ENCODE measurements around the gene JPT2. TPM values are rescaled to one million over a fixed set of nuclear protein-coding genes. Genes with fewer than 3 reads are reported as not detected.

Gene JPT2
- total RNA-seq, 1 donor from 2014 or later = 30.6 TPM

GRCh38 chr16:1669698-1670097 is 8.4 kb upstream of the JPT2 start:
- intact Hi-C loops (cut with DNase I) = no loop called here
- no peak for ATAC-seq (ENCODE audit: poor library complexity)
- DNase-seq = no peak

DNA sequence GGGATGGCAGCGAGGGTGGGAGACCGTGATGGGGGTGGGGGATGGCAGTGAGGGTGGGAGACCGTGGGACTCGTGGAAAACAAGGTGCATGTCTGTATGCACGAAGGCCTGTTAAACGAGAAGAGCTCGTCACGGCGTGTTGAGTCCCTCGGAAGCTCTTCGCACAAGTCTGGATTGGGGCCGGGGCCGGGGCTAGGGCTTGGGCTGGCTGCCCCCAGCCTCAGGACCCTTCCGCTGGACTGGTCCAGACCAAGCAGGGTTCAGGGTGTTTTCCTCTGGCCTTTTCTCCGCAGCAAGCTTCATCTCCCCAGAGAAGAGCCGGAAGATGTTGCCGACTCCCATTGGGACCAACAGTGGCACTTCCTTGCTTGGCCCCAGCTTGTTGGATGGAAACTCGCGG is 7.7 kb upstream of the JPT2 start:
- intact Hi-C loops (cut with DNase I) = no loop called here
- DNase-seq = peak; percentile 3
- no peak for ATAC-seq (ENCODE audit: poor library complexity)

DNA sequence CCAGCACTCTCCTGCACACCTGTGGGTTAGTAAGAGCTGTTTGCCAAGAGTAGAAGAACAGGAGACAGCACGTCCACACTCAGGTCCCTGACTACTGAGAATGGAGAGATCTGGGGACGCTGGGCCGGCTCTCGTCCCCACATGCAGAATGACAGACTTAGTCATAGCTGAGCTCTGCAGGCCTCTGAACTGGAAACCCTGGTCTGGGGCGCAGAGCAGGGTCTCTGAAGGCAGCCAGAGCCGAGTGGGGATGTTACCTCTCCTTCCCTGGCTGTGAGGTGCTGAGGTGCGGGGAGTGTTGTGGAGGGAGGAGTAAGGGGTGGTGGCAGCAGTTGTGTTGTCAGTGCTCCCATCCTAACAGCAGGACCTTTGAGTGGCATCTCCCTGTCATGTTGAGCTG is 7.2 kb upstream of the JPT2 start:
- intact Hi-C loops (cut with DNase I) = no loop called here
- DNase-seq (peak; percentile 33), ATAC-seq (ENCODE audit: poor library complexity) (no peak)

DNA sequence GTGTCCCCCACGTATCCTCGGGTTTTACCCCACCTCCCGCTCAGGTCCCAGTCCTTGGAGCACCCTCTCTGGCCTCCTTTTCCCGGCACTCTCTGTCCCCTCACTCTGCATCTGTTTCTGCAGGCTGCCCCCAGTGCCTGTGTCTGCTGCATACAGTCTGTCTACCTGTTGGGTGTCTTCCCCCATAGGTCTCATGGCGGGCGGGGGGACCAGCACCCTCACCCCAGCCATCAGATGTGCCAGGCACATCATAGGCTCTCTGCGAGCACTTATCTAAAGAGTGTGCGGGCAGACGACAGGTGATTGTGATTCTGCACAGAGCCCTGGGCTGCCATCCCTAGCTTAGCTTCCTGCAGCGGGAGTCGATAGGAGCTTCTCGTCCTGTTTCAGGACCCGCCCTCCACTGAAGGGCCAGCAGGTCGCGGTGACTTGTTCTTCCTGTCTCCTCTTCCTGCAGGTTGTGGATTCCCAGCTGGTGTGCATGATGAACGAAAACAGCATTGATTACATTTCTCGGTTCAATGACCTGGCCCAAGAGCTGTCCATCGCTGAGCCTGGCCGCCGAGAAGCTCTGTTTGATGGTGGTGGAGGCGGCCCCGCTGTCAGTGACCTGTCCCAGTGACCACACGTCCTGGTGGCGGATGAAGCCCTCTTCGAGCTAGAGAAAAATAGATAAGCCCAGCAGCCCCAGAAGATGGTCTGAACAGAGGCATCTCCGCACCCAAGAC is 4.5 kb upstream of the JPT2 start:
- no peak for ATAC-seq (ENCODE audit: poor library complexity)
- peak; percentile 16 for DNase-seq
- intact Hi-C loops (cut with DNase I) = no loop called here

DNA sequence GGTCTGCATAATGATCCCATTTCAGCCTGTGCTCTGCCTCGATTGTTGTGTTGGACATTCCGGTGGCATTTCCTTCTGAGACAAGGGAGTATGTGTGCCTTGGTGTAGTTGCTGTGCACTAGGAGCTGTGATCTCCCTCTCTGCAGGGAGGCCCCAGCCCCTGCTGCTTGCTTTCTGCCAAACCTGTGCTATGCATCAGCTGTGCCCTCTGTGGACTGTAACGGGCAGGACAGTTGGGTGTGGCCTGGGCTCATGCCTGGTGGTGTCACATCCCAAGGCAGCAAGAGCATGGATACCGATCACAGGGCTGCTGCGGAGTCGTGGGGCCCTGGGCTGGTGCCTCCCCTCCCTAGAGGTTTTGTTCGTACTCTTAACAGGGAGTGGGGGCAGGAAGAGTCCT is 3.8 kb upstream of the JPT2 start:
- DNase-seq (peak; percentile 20), ATAC-seq (ENCODE audit: poor library complexity) (no peak)
- intact Hi-C loops (cut with DNase I) = no loop called here

DNA sequence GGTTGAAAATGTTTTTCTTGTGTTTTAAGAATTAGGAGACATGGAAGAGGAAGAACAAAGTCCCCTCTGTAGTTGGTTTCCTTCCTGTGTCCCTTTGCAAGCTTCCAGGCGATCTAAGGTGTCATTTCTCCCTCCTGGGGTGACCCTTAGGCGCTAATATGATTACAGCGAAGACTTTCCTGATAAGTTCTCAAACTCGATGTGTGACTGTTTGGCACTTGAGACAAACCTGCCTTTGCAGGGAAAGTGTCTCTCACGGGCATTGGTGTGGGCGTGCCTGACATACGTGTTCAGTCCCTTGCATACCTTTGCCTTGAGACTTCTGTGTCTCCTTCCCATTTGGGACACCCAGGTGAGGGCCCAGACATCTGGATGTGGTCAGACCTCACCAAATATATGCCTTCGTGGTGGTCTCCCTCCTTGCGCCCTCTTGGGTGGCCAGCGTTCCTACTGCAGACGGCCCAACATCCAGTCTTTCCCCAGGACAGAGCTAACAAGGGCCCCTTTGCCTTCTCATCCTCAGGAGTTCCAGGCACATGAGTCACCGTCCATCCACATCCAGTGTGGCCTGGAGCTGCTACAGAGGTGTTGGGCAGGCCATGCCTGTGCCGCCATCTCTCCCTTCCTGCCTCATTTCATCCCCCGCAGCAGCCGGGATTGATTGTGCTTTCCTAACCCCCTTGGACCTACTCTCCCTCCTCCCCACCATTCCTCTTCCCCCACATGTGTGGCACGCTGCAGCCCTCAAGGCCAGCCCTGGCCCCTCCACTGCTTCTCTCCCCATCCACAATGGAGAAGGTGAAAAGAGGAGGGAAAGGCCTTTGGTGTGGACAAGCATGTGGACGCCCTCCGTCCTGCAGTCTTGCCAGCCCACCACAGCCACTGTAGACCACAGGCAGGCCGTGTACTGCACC is 3.1 kb upstream of the JPT2 start:
- intact Hi-C loops (cut with DNase I) = no loop called here
- DNase-seq (peak; percentile 11), ATAC-seq (ENCODE audit: poor library complexity) (no peak)

- intact Hi-C loops (cut with DNase I) = no loop called here
- DNase-seq (no peak), ATAC-seq (ENCODE audit: poor library complexity) (no peak)
Observed at GRCh38 chr16:1676661-1677060, 1.4 kb upstream of the JPT2 start.

DNA sequence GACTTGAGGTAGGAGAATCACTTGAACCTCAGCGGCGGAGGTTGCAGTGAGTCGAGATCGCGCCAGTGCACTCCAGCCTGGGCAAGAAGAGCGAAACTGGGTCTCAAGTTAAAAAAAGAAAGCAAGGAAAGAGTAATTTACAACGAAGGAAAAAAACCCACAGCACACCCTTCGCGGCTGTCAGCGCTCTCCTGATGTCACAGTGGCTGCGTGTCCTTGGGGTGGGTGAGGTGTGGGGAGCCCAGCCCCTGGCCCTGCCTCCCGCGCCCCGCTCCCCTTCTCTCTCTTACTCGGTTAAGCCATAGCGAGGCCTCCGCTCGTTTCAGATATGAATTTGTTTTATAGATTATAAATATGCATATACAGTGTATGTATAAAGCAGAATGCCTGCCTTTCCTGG is 740 bp upstream of the JPT2 start:
- no peak for ATAC-seq (ENCODE audit: poor library complexity)
- intact Hi-C loops (cut with DNase I) = no loop called here
- no peak for DNase-seq

DNA sequence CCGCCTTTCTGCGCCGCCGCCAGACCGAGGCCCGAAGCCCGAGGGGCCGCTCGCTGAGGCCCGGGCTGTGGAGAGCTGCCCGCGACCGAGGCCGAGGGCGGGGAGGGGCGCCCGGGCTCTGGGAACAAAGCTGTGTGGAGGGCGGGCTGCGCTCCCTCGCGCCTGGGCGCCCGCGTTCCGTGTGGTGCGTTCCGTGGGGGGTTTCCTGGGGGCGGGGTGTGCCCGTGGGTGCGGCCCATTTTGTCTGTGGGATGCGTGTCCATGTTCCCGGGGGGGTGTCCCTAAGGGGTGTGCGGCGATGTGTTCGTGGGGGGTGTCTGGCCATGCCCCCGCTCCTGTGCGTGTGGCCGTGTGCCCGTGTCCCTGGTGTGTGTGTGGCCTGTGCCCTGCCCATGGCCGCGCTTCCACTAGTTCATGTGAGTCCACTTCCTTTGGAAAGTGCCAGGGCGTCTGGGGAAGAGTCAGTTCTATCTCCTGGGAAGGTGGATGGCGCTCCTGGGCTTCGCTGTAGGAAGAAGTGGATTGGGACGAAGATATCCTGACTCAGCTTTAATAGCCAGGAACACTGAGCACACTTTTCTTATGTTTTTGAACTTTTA is 520 bp downstream of the JPT2 start:
- peak; percentile 58 for DNase-seq
- intact Hi-C loops (cut with DNase I) = no loop called here
- ATAC-seq (ENCODE audit: poor library complexity) = peak; percentile 38

DNA sequence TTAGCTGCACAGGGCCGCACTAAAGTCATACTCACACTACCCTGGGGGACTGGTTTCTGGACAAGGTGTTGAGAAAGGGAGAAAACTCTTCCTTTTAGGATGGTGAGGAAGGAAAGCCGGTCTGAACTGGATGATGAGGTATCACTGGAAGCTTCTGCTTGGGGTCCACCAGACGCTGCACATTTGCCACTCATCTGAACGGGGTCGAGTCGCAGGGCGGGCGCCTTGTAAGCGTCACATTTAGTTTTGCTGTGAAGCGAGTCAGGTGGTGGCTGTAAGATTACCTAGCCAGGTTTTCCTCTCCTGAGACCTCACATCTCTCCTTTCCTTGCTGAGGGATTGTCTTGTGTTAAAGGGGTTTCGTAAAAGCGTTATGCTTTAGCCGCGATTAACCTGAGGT is 2.3 kb downstream of the JPT2 start:
- no peak for ATAC-seq (ENCODE audit: poor library complexity)

GRCh38 chr16:1681032-1681431 is 3.0 kb downstream of the JPT2 start:
- intact Hi-C loops (cut with DNase I) = no loop called here
- ATAC-seq (ENCODE audit: poor library complexity) (no peak), DNase-seq (no peak)

More for the DNA sequence above, 2.3 kb downstream of the JPT2 start:
- intact Hi-C loops (cut with DNase I) = no loop called here
- DNase-seq = no peak

DNA sequence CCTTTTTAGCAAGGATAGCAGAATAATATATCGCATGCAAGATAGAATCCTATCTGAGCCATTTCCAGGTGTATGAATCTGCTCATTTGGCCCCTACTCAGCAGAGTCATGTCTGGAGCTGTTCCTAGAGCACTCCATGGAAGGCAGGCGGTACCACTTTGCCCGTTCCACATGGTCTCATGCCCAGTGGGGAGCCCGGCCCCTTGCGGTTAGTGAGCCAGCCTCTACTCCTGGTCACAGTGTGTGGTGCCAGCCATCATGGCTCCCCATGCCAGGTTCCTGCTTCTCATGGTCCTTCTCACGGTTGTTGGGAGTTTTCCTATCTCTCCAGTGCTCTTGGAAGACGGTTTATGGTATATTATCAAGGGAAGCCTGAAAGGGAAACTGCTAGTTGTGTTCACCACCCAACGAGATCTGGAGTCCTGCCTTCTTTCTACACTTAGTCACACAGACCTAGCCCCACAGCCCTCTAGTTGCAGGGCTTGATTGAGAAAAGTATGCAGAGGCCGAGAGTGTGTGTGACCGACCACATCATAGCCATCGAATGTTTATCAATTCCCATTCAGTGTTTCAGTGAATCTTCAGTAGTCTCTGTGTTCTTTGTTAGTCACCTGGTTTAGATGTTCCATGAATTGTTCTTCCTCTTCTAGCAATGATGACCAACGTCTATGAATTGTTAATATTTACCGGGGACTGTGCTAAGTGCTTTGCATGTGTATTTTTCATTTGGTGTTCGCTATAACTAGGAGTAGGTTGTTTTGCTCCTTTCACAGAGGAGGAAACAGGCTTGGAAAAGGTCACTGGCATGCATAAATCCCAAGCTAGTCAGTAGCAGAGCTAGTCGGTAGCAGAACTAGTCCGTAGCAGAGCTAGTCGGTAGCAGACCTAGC is 9.6 kb downstream of the JPT2 start:
- DNase-seq (no peak), ATAC-seq (ENCODE audit: poor library complexity) (peak; percentile 41)
- intact Hi-C loops (cut with DNase I) = no loop called here

GRCh38 chr16:1688807-1689560 is 10.9 kb downstream of the JPT2 start:
- ATAC-seq (ENCODE audit: poor library complexity) (peak; percentile 36), DNase-seq (no peak)
- intact Hi-C loops (cut with DNase I) = no loop called here

GRCh38 chr16:1689853-1690252 is 11.8 kb downstream of the JPT2 start:
- ATAC-seq (ENCODE audit: poor library complexity) (no peak), DNase-seq (no peak)
- intact Hi-C loops (cut with DNase I) = no loop called here

GRCh38 chr16:1690810-1691209 is 12.7 kb downstream of the JPT2 start:
- intact Hi-C loops (cut with DNase I) = no loop called here
- DNase-seq (no peak), ATAC-seq (ENCODE audit: poor library complexity) (no peak)

GRCh38 chr16:1691276-1691675 is 13.2 kb downstream of the JPT2 start:
- DNase-seq (no peak), ATAC-seq (ENCODE audit: poor library complexity) (peak; percentile 18)
- intact Hi-C loops (cut with DNase I) = no loop called here

GRCh38 chr16:1691956-1692355 is 13.9 kb downstream of the JPT2 start:
- intact Hi-C loops (cut with DNase I) = no loop called here

DNA sequence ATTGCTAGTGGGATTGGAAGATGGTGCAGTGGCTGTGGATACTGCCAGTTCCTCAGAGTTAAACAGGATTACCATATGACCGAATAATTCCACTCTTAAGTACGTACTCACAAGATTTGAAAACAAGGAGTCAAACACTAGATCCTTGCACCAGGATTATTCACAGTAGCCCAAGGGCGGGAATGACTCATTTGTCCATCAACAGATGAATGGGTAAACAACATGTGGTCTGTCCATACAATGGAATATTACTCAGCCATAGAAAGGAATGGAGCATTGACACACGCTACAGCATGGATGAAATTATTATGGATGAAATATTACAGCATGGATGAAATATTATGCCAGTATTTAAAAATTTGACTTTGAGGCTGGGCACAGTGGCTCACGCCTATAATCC is 18.8 kb downstream of the JPT2 start:
- DNase-seq (no peak), ATAC-seq (ENCODE audit: poor library complexity) (no peak)
- intact Hi-C loops (cut with DNase I) = no loop called here

More at GRCh38 chr16:1691956-1692355, 13.9 kb downstream of the JPT2 start:
- DNase-seq (peak; percentile 22), ATAC-seq (ENCODE audit: poor library complexity) (no peak)

All from Right ventricle myocardium superior (tissue), 1 donor.